SU-DHL-6 (cell line): ENCODE measurements around the gene CCDC85C.

ENCODE experiments used
- CTCF ChIP-seq: fragments of 200-600 bp; sonication (generic); IDR thresholded peaks from one replicate; pipeline ENCODE4 v1.5.1; 2017; ENCODE audit warnings: antibody characterized with exemption, mild to moderate bottlenecking, low read length, moderate library complexity; ENCODE audit not compliant: insufficient read depth, poor library complexity, severe bottlenecking
- EZH2phosphoT487 ChIP-seq: fragments of 200-600 bp; sonication (generic), shearing (Covaris generic); conservative IDR thresholded peaks from 2 replicates; pipeline ENCODE4 v1.6.1; 2018; ENCODE audit warnings: mild to moderate bottlenecking, antibody characterized with exemption, low read length, moderate library complexity, mixed read lengths

GRCh38 chr14:99518441-99519346 lies 85.3 kb downstream of the CCDC85C start:
- TF ChIP-seq CTCF (peak; percentile 89), EZH2phosphoT487 (no peak)
